ENCODE data around the gene PRSS1.
"Not testable (repeated sequence)": the region's sequence is repeated elsewhere in the genome, so short reads cannot be mapped to it uniquely, and the experiment has no call there.

Gene PRSS1

GRCh38 chr7:142770661-142771352, 21.5 kb downstream of the PRSS1 start, which contains the start of gene PRSS2:
Gene PRSS2, plus strand, starts transcription at chr7:142770970. Its CDS starts 13 bp downstream, at chr7:142770983.
- DNase-seq (ENCODE audit: low read depth, low spot score): no peak
- H3K4me3 ChIP-seq (ENCODE audit: low read length): no peak within 1 kb of the TSS

- no peak overlapping the region for H3K4me3 ChIP-seq (ENCODE audit: low read length)
- no peak for DNase-seq (ENCODE audit: low read depth, low spot score)
Measured at GRCh38 chr7:142771353-142771723, 22.1 kb downstream of the PRSS1 start.

GRCh38 chr7:142772051-142772450, 22.8 kb downstream of the PRSS1 start:
- no peak for DNase-seq (ENCODE audit: low read depth, low spot score)
- H3K4me3 ChIP-seq (ENCODE audit: low read length): no peak overlapping the region

GRCh38 chr7:142772673-142773072, 23.4 kb downstream of the PRSS1 start:
- H3K4me3 ChIP-seq (ENCODE audit: low read length): no peak overlapping the region
- DNase-seq (ENCODE audit: low read depth, low spot score): no peak

GRCh38 chr7:142773230-142773629, 24.0 kb downstream of the PRSS1 start:
- no peak for DNase-seq (ENCODE audit: low read depth, low spot score)

GRCh38 chr7:142773937-142774744, 24.9 kb downstream of the PRSS1 start:
- no peak for DNase-seq (ENCODE audit: low read depth, low spot score)
- no peak overlapping the region for H3K4me3 ChIP-seq (ENCODE audit: low read length)

More at GRCh38 chr7:142773230-142773629, 24.0 kb downstream of the PRSS1 start:
- no peak overlapping the region for H3K4me3 ChIP-seq (ENCODE audit: low read length)

GRCh38 chr7:142774826-142775225, 25.6 kb downstream of the PRSS1 start:
- no peak overlapping the region for H3K4me3 ChIP-seq (ENCODE audit: low read length)
- no peak for DNase-seq (ENCODE audit: low read depth, low spot score)

GRCh38 chr7:142775351-142776115, 26.3 kb downstream of the PRSS1 start:
- not testable (repeated sequence) for H3K4me3 ChIP-seq (ENCODE audit: low read length); DNase-seq (ENCODE audit: low read depth, low spot score)

- no peak for DNase-seq (ENCODE audit: low read depth, low spot score)
- no peak overlapping the region for H3K4me3 ChIP-seq (ENCODE audit: low read length)
Measured at GRCh38 chr7:142776206-142776844, 27.1 kb downstream of the PRSS1 start.

GRCh38 chr7:142776845-142777225, 27.6 kb downstream of the PRSS1 start:
- DNase-seq (ENCODE audit: low read depth, low spot score); H3K4me3 ChIP-seq (ENCODE audit: low read length): not testable (repeated sequence)

GRCh38 chr7:142777318-142777717, 28.0 kb downstream of the PRSS1 start:
- no peak overlapping the region for H3K4me3 ChIP-seq (ENCODE audit: low read length)
- DNase-seq (ENCODE audit: low read depth, low spot score): no peak

GRCh38 chr7:142782922-142783900, 33.9 kb downstream of the PRSS1 start:
- peak overlapping the region; percentile 46 for H3K4me3 ChIP-seq (ENCODE audit: low read length)
- peak; percentile 92 for DNase-seq (ENCODE audit: low read depth, low spot score)

- no peak overlapping the region for H3K4me3 ChIP-seq (ENCODE audit: low read length)
- no peak for DNase-seq (ENCODE audit: low read depth, low spot score)
Measured at GRCh38 chr7:142784096-142784495, 34.8 kb downstream of the PRSS1 start.

GRCh38 chr7:142784716-142785115, 35.4 kb downstream of the PRSS1 start:
- DNase-seq (ENCODE audit: low read depth, low spot score): no peak
- H3K4me3 ChIP-seq (ENCODE audit: low read length): no peak overlapping the region

GRCh38 chr7:142785841-142786250, 36.6 kb downstream of the PRSS1 start:
- DNase-seq (ENCODE audit: low read depth, low spot score): peak; percentile 96
- peak overlapping the region; percentile 45 for H3K4me3 ChIP-seq (ENCODE audit: low read length)

GRCh38 chr7:142787034-142787768, 37.9 kb downstream of the PRSS1 start:
- peak overlapping the region; percentile 97 for H3K4me3 ChIP-seq (ENCODE audit: low read length)
- no peak for DNase-seq (ENCODE audit: low read depth, low spot score)

GRCh38 chr7:142787783-142788182, 38.5 kb downstream of the PRSS1 start:
- H3K4me3 ChIP-seq (ENCODE audit: low read length): peak overlapping the region; percentile 97
- no peak for DNase-seq (ENCODE audit: low read depth, low spot score)

Data from Jurkat, Clone E6-1 (cell line).